ENCODE results near the gene GHR.

DNA sequence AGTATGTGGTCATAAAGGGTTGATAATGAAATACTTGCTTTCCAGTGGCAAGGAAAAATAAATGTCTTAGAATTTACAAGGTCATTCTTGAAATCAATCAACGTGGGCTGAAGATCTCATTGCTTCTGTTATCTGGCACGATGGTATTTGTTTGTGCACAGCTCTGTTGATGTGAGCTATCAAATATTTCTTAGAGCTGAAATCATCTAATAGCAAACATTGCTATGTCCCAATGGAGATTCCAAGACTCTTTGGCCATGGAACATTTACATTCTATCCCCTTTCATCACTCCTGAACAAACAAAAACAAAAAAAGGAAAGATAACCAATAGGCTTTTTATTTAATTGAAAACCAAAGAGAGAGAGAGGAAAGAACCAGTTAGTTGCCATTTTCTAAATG is 221.9 kb downstream of the GHR start:
- TF ChIP-seq CTCF (IDR thresholded peaks at IDR 0.05) (no peak), POLR2A (IDR thresholded peaks at IDR 0.05) (no peak), POLR2AphosphoS5 (IDR thresholded peaks at IDR 0.05) (no peak)

All from suprapubic skin (tissue), 4 donors.